Peyer's patch (tissue), 4 donors: Measurements from ENCODE around the gene UST. TPM values are rescaled to one million over a fixed set of nuclear protein-coding genes. Genes with fewer than 3 reads are reported as not detected.

Experiments used
- DNase-seq, 3 donors: peaks; one replicate each; pipeline ENCODE4 v3.0.0-alpha.2; 2017 to 2019
- H3K27ac ChIP-seq, 4 donors: fragments of 200-600 bp; sonication (generic); one replicate each; pipeline ENCODE4 v1.5.1; 2016 to 2019
- H3K27me3 ChIP-seq, 2 donors: fragments of 200-600 bp; sonication (generic); one replicate each; pipeline ENCODE4 v1.5.1; 2019
- H3K36me3 ChIP-seq, 3 donors: fragments of 200-600 bp; sonication (generic); one replicate each; pipeline ENCODE4 v1.5.1; 2016 to 2019
- H3K4me1 ChIP-seq, 4 donors: fragments of 200-600 bp; sonication (generic); one replicate each; pipeline ENCODE4 v1.5.1; 2016 to 2019
- H3K4me3 ChIP-seq, 4 donors: fragments of 200-600 bp; sonication (generic); 1 replicate in 3 of 4; 2 replicates in 1 of 4; pipeline ENCODE4 v1.5.1; 2016 to 2019; ENCODE audit warnings: mild to moderate bottlenecking in 1 of 4
- H3K9me3 ChIP-seq, 4 donors: fragments of 200-600 bp; sonication (generic); one replicate each; pipeline ENCODE4 v1.5.1; 2016 to 2019; ENCODE audit warnings: mild to moderate bottlenecking in 1 of 4
- POLR2A ChIP-seq, 2 donors: fragments of 450-650 bp; IDR thresholded peaks; one replicate each; pipeline ENCODE4 v1.5.1; 2017; ENCODE audit warnings: antibody characterized with exemption in 2 of 2, mild to moderate bottlenecking in 2 of 2, moderate library complexity in 2 of 2
- total RNA-seq, 4 donors: library from RNA; depleted of rRNA; stranded (reverse); fragments of >200 nt; gene quantifications; one replicate each; pipeline ENCODE4 v1.1.0, GENCODE V29; 2016
- TF ChIP-seq, protein P1 (sequence below), 6 experiments: fragments of 450-650 bp in 4 of 6; fragments of 200-600 bp in 2 of 6; sonication (generic) in 1 of 6; IDR thresholded peaks; one replicate each; pipeline ENCODE4 v1.5.1; 2017 to 2019; ENCODE audit warnings: antibody characterized with exemption in 6 of 6, mild to moderate bottlenecking in 3 of 6, moderate library complexity in 1 of 6

The UST gene
- total RNA-seq, 4 donors from 2014 or later = 3.0 to 37.1 (median 4.6) TPM

DNA sequence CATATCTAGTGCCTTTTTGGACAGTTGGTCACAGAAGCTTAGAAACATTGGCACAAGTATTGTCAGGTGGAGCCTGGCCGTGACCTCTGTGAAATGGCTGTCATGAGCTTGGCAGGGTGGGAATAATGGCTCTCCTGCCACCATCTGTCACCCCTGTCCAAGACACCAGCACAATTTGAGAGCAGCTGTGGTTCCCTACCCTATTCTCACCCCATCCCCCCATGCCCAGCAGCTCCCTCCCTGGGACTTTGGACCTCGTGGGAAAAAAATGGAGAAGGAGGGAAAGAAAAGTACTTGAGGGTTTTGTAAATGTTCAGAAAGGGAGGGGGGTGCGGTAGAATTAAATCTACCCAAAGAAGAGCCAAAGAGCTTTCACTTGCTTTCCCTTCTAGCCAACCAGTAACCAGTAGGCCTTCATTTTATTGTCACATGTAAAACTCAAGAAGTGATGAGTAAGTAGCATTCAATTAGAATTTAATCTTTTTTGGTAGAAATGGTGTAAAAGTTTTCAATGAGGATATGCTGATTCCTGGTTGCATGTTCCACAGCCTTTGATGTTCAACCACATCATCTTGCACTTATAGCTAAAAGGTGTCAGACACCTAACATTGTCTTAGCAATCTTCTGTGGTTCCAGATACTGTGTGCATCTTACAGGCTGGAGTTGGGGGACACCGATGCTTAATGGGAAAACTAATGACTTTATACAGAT, 307.2 kb downstream of the UST start:
- peak overlapping the region in 1 of 4 donors; percentile 35 for H3K27ac ChIP-seq
- H3K27me3 ChIP-seq = no peaks in the 10 kb centered on the region
- H3K9me3 ChIP-seq = no peaks in the 10 kb centered on the region
- TF ChIP-seq, protein P1, sequence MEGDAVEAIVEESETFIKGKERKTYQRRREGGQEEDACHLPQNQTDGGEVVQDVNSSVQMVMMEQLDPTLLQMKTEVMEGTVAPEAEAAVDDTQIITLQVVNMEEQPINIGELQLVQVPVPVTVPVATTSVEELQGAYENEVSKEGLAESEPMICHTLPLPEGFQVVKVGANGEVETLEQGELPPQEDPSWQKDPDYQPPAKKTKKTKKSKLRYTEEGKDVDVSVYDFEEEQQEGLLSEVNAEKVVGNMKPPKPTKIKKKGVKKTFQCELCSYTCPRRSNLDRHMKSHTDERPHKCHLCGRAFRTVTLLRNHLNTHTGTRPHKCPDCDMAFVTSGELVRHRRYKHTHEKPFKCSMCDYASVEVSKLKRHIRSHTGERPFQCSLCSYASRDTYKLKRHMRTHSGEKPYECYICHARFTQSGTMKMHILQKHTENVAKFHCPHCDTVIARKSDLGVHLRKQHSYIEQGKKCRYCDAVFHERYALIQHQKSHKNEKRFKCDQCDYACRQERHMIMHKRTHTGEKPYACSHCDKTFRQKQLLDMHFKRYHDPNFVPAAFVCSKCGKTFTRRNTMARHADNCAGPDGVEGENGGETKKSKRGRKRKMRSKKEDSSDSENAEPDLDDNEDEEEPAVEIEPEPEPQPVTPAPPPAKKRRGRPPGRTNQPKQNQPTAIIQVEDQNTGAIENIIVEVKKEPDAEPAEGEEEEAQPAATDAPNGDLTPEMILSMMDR (IDR thresholded peaks at IDR 0.05) = no peak
- no peak for TF ChIP-seq POLR2A (IDR thresholded peaks at IDR 0.05)
- no peak overlapping the region for H3K4me3 ChIP-seq
- H3K4me1 ChIP-seq = no peaks in the 10 kb centered on the region
- DNase-seq = no peak
- no peaks in the 10 kb centered on the region for H3K36me3 ChIP-seq

DNA sequence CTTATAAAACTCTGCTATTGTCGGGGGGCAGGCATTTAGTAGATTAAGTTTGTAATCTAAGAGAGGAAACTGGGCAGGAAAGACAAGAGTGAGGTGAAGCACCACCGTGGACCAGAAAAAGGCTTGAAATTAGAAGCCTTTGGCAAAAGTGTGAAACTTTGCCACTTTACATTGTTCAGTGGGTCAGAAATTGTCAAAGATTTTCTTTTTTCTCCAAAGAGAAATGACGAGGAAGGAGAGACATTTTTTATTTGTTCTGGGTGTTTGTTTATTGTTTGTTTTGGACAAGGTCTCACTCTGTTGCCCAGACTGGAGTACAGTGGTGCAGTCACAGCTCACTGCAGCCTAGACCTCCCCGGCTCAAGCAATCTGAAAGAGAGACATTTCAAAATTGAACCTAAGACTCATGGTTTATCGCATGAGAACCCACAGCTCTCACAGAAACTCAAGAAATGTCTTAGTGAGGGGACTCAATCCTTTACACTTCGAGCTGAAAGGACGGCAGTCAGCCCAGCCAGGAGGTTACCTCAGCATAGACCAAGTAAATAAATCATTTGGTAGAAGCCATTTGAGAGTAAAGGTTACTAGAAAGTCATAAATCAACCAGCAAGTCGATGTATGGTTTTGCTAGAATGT, 307.8 kb downstream of the UST start:
- no peak for DNase-seq
- Histone ChIP-seq H3K9me3 (no peaks in the 10 kb centered on the region), H3K27me3 (no peaks in the 10 kb centered on the region), H3K4me1 (peaks cover 0 to 5% (median 0%) of the 10 kb centered on the region in 4 donors), H3K4me3 (no peak overlapping the region), H3K36me3 (no peaks in the 10 kb centered on the region), H3K27ac (peak overlapping the region in 2 of 4 donors; percentile 0 to 35)
- TF ChIP-seq, protein P1 (IDR thresholded peaks at IDR 0.05) = no peak
- no peak for TF ChIP-seq POLR2A (IDR thresholded peaks at IDR 0.05)

DNA sequence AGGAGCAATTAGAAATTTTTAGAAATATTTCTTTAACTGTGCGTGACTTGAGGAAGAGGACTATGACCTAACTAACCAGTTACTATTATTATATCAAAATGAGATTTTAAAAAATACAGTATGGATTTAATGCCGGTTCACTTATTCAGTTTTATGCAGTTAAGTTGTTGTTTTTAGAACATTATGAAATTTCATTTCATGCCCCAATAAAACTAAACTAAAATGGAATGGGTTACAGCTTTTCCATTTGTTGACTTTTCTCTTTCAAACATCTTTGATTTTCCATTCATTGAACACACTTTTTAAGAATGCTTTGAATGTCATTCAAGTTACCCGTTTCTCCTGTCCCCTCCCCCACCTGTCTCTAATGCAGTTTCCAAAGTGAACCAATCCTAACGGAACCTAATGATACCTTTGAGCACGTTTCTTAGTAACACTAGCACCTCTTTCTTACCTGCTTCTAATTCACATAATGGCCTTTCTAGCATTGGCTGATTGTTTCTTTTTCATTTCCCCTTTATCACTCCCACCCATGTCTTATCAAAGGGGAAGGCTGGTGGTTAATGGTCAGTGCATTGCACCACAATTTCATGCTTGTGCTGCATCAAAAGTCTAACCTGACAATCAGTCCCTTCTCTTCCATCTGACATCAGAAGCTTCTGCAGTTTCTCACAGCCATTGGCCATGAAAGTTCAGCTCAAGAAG, 308.5 kb downstream of the UST start:
- peak in 1 of 3 donors; percentile 35 for DNase-seq
- H3K27ac ChIP-seq = peak overlapping the region in 2 of 4 donors; percentile 0 to 35
- H3K27me3 ChIP-seq = no peaks in the 10 kb centered on the region
- H3K36me3 ChIP-seq = no peaks in the 10 kb centered on the region
- H3K9me3 ChIP-seq = no peaks in the 10 kb centered on the region
- TF ChIP-seq, protein P1 (IDR thresholded peaks at IDR 0.05) = no peak
- no peak for TF ChIP-seq POLR2A (IDR thresholded peaks at IDR 0.05)
- H3K4me1 ChIP-seq = peaks cover 0 to 12% (median 0%) of the 10 kb centered on the region in 4 donors
- no peak overlapping the region for H3K4me3 ChIP-seq

DNA sequence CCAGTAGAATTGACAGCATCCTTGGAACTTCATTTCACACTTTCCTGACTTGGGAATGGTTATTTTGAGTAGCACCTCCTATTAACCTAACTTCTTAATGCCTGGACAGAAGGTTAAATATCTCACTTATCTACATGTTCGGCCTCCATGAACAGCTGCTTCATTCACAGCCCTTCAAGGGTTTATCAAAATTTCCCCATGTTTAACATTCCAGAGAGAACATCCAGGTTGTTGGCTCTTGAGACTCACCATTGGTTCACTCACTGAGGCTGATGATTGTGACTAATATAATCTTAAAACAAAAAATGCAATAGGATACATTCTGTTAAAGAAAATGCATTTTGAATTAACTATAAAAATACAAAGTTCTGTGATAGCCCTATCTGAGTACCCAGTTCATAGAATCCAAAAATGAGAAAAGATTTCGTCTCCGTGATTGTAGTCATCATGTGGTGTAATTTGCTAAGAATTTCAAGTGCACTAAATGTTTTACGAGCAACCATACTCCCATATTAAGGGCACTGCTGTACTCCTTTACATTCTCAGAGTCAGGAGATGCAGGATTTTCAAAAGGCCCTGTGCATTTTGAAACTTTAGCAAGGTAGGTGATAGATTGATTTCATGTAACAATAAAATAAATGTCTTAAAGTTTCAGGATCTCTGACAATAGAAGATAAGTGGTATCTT, 310.1 kb downstream of the UST start:
- no peaks in the 10 kb centered on the region for H3K9me3 ChIP-seq
- H3K4me3 ChIP-seq = no peak overlapping the region
- H3K27me3 ChIP-seq = no peaks in the 10 kb centered on the region
- H3K27ac ChIP-seq = no peak overlapping the region
- DNase-seq = no peak
- TF ChIP-seq, protein P1 (IDR thresholded peaks at IDR 0.05) = no peak
- TF ChIP-seq POLR2A (IDR thresholded peaks at IDR 0.05) = no peak
- H3K36me3 ChIP-seq = no peaks in the 10 kb centered on the region
- H3K4me1 ChIP-seq = peaks cover 0 to 26% (median 9%) of the 10 kb centered on the region in 4 donors

DNA sequence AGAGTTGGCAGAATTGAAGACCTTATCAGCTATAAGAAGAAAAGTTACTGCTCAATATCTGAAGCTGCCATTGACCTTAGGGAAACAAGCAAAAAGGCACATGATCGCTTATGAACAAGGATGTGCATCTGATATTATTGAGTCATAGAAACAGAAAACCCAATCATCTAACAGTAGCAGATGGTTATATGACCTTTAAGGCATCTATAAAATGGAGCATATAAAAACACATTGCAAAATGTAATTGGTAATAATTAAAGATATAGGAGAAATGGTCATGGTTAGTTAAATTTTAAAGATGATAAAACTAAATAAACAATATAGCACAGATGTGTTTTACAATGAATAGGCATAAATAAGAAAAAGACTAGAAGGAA, 310.6 kb downstream of the UST start:
- H3K9me3 ChIP-seq = no peaks in the 10 kb centered on the region
- H3K4me3 ChIP-seq = no peak overlapping the region
- no peak for DNase-seq
- no peaks in the 10 kb centered on the region for H3K27me3 ChIP-seq
- no peak for TF ChIP-seq POLR2A (IDR thresholded peaks at IDR 0.05)
- TF ChIP-seq, protein P1 (IDR thresholded peaks at IDR 0.05) = no peak
- H3K27ac ChIP-seq = no peak overlapping the region
- no peaks in the 10 kb centered on the region for H3K36me3 ChIP-seq
- peaks cover 0 to 26% (median 9%) of the 10 kb centered on the region in 4 donors for H3K4me1 ChIP-seq
